ENCODE results near the gene EPHA4. TPM values are rescaled to one million over a fixed set of nuclear protein-coding genes. Genes with fewer than 3 reads are reported as not detected.

Gene EPHA4
- total RNA-seq, 1 donor from 2014 or later, result 51.2 TPM

DNA sequence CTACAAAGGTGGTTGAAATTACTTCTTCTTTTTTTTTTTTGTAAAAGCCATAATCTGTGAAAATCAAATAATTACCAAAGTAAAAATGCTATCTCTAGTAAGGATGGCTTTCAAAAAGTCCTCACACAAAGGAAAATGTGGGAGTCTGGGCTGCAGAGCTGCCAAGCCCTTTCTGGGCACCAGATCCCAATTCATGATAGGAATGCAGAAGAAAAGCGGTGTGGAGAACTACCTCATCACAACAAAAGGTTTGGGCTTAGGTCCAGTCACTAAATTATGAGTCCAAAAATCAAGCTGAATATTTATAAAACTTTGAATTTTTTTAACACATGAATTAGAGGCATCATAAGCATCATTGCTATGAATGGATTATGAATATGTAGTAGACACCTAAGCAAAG lies 30.8 kb upstream of the EPHA4 start:
- intact Hi-C loops (cut with DNase I), result no loop called here
- no peak for TF ChIP-seq CTCF (IDR thresholded peaks at IDR 0.05)
- no peaks in the 10 kb centered on the region for H3K9me3 ChIP-seq
- no peak overlapping the region for H3K27ac ChIP-seq
- H3K4me1 ChIP-seq, result no peaks in the 10 kb centered on the region
- H3K36me3 ChIP-seq, result no peaks in the 10 kb centered on the region
- H3K27me3 ChIP-seq, result no peaks in the 10 kb centered on the region
- H3K4me3 ChIP-seq, result no peak overlapping the region
- no peak for DNase-seq (ENCODE audit: low spot score in 2 of 2)

DNA sequence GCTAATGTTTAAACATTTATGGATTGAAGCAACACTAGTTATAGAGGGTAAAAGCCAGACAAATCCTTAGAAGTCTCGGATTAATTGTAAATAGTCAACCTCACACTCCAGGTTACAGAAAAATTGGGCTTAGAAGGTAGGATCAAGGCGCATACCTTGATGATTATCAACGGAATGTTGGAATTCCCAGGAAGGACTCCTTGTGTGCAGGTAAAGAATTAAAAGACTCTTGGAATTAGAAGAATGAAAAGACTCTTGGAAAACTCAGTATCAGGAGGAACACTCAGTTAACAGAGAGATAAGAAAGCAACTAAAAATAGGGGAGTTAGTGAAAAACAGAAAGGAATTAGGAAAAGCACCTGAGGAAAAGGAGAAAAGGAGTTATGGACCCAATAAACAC lies 29.3 kb upstream of the EPHA4 start:
- no peaks in the 10 kb centered on the region for H3K36me3 ChIP-seq
- no peak for TF ChIP-seq CTCF (IDR thresholded peaks at IDR 0.05)
- no peak overlapping the region for H3K27ac ChIP-seq
- no peak for DNase-seq (ENCODE audit: low spot score in 2 of 2)
- H3K4me3 ChIP-seq, result no peak overlapping the region
- no peaks in the 10 kb centered on the region for H3K9me3 ChIP-seq
- no peaks in the 10 kb centered on the region for H3K4me1 ChIP-seq
- H3K27me3 ChIP-seq, result no peaks in the 10 kb centered on the region
- intact Hi-C loops (cut with DNase I), result no loop called here

DNA sequence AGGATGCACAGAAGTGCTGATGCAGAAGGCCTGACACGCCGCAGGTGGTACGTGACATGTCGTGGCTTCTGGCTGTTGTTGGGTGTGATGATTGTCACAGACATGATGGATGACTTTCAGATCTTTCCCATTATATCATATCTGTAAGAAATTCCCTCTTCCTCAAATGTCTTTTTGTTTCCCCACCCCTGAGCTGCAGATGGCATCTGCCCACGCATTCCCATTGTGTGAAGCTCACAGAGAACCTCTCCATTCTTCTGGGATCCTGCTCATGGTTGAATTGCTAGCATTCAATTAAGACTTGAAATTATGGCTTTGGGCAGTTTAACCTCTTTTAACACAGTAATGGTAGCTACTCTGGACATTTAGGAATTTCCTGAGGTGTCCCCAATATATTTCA lies 28.3 kb upstream of the EPHA4 start:
- no peak for DNase-seq (ENCODE audit: low spot score in 2 of 2)
- no peak for TF ChIP-seq CTCF (IDR thresholded peaks at IDR 0.05)
- Histone ChIP-seq H3K27ac (no peak overlapping the region), H3K4me3 (no peak overlapping the region), H3K9me3 (no peaks in the 10 kb centered on the region), H3K4me1 (no peaks in the 10 kb centered on the region), H3K36me3 (no peaks in the 10 kb centered on the region), H3K27me3 (no peaks in the 10 kb centered on the region)
- intact Hi-C loops (cut with DNase I), result no loop called here

- no peak for TF ChIP-seq CTCF (IDR thresholded peaks at IDR 0.05)
- no peak for DNase-seq (ENCODE audit: low spot score in 2 of 2)
- H3K4me3 ChIP-seq, result no peak overlapping the region
- H3K36me3 ChIP-seq, result no peaks in the 10 kb centered on the region
- H3K9me3 ChIP-seq, result no peaks in the 10 kb centered on the region
- no peak overlapping the region for H3K27ac ChIP-seq
- H3K4me1 ChIP-seq, result no peaks in the 10 kb centered on the region
- intact Hi-C loops (cut with DNase I), result no loop called here
- no peaks in the 10 kb centered on the region for H3K27me3 ChIP-seq
Measured at GRCh38 chr2:221596192-221596591, 24.1 kb upstream of the EPHA4 start.

- DNase-seq (ENCODE audit: low spot score in 2 of 2), result no peak
- H3K9me3 ChIP-seq, result no peaks in the 10 kb centered on the region
- no peak overlapping the region for H3K27ac ChIP-seq
- intact Hi-C loops (cut with DNase I), result no loop called here
- no peaks in the 10 kb centered on the region for H3K27me3 ChIP-seq
- no peaks in the 10 kb centered on the region for H3K36me3 ChIP-seq
- no peak for TF ChIP-seq CTCF (IDR thresholded peaks at IDR 0.05)
- no peak overlapping the region for H3K4me3 ChIP-seq
- no peaks in the 10 kb centered on the region for H3K4me1 ChIP-seq
Measured at GRCh38 chr2:221590861-221591365, 18.8 kb upstream of the EPHA4 start.

DNA sequence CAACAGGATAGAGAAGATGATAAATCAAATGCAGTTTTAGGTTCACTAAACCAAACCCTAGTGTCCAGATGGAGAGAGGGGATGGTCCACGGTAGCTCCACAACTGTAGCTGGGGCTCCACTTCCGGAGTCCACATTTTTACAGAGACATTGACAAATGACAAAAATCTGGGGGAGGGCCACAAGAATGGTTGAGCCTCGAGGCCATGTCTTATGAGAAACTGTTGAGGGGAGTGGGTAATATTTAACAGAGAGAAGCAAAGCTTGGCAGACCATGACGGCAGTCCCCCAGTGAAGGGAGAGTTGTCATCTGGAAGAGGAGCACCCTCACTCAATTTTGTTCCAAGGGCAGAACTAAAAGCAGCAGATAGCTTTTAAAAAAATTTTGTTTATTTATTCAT lies 17.6 kb upstream of the EPHA4 start:
- no peak for DNase-seq (ENCODE audit: low spot score in 2 of 2)
- Histone ChIP-seq H3K4me1 (no peaks in the 10 kb centered on the region), H3K4me3 (no peak overlapping the region), H3K27me3 (no peaks in the 10 kb centered on the region), H3K36me3 (no peaks in the 10 kb centered on the region), H3K9me3 (no peaks in the 10 kb centered on the region), H3K27ac (no peak overlapping the region)
- no peak for TF ChIP-seq CTCF (IDR thresholded peaks at IDR 0.05)
- intact Hi-C loops (cut with DNase I), result no loop called here

Measured in ascending aorta (tissue), 2 donors.